ENCODE results near the gene ZNF582.

The ZNF582 gene

DNA sequence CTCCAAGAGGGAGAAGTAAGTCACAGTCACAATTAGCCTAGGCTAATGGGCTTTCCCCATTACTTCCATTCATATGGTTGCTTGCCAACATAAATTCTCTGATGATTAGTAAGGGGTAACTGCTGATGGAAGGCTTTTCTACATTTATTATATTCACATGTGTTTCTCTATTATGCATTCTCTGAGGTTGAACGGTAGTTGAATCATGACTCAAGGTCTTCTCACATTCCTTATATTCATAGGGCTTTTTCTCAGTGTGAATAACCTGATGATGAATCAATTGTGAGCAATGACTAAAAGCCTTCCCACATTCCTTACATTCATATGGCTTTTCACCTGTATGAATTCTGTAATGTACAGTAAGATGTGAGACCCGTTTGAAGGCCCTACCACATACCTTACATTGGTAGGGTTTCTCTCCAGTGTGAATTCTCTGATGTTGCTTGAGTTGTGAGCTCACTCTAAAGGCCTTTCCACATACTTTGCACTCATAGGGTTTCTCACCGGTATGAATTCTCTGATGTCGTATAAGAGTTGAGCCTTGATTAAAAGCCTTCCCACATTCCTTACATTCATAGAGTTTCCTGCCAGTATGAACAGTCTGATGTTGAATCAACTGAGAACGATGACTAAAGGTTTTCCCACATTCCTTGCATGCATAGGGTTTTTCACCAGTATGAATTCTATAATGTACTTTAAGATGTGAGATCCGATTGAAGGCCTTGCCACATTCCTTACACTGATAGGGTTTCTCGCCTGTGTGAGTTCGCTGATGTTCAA is 9.3 kb downstream of the ZNF582 start:
- TF ChIP-seq FOXM1 (IDR thresholded peaks at IDR 0.05; ENCODE audit: borderline replicate concordance) (no peak), L3MBTL2 (conservative IDR thresholded peaks at IDR 0.05) (no peak), SUZ12 (IDR thresholded peaks at IDR 0.05) (no peak), ZNF384 (IDR thresholded peaks at IDR 0.05) (no peak)
- DNase-seq (ENCODE audit: extremely low spot score): no peak
- ChIA-PET POLR2A (no interaction called here), CTCF (interaction anchor here (0.7 kb wide), 1 partner anchor 1708 kb away, joined by 3 read pairs; no protein-coding TSS in a partner anchor)

DNA sequence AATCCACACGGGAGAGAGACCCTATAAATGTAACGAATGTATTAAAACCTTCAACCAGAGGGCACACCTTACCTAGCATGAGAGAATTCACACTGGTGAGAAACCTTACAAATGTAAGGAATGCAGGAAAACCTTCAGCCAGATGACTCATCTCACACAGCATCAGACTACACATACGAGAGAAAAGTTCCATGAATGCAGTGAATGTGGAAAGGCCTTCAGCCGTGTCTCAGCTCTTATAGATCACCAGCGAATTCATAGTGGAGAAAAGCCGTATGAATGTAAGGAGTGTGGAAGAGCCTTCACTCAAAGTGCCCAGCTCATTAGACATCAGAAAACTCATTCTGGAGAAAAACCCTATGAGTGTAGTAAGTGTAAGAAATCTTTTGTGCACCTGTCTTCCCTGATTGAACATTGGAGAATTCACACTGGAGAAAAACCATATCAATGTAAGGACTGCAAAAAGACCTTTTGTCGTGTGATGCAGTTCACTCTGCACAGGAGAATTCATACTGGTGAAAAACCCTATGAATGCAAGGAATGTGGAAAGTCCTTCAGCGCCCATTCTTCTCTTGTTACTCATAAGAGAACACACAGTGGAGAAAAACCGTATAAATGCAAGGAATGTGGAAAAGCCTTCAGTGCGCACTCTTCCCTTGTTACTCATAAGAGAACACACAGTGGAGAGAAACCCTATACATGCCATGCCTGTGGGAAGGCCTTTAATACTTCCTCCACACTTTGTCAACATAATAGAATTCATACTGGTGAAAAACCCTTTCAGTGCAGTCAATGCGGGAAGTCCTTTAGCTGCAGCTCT is 16.0 kb downstream of the ZNF582 start:
- ChIA-PET CTCF (no interaction called here), POLR2A (no interaction called here)
- no peak for DNase-seq (ENCODE audit: extremely low spot score)
- TF ChIP-seq TARDBP (IDR thresholded peaks at IDR 0.05) (no peak), ARNT (IDR thresholded peaks at IDR 0.05) (no peak), FOXK2 (IDR thresholded peaks at IDR 0.05) (no peak), ZNF384 (IDR thresholded peaks at IDR 0.05) (no peak), CTBP1 (IDR thresholded peaks at IDR 0.05; ENCODE audit: borderline replicate concordance) (no peak), FOXA1 (IDR thresholded peaks at IDR 0.05) (no peak), BHLHE40 (IDR thresholded peaks at IDR 0.05; ENCODE audit: borderline replicate concordance) (no peak), SP1 (IDR thresholded peaks at IDR 0.05) (no peak), LEF1 (IDR thresholded peaks at IDR 0.05; ENCODE audit: borderline replicate concordance) (no peak), L3MBTL2 (conservative IDR thresholded peaks at IDR 0.05) (no peak), SUZ12 (IDR thresholded peaks at IDR 0.05) (no peak), ELF4 (IDR thresholded peaks at IDR 0.05) (no peak), FOXM1 (IDR thresholded peaks at IDR 0.05; ENCODE audit: borderline replicate concordance) (no peak), NFRKB (IDR thresholded peaks at IDR 0.05) (no peak), HDGF (IDR thresholded peaks at IDR 0.05; ENCODE audit: borderline replicate concordance) (no peak)
- TF ChIP-seq, protein P1, sequence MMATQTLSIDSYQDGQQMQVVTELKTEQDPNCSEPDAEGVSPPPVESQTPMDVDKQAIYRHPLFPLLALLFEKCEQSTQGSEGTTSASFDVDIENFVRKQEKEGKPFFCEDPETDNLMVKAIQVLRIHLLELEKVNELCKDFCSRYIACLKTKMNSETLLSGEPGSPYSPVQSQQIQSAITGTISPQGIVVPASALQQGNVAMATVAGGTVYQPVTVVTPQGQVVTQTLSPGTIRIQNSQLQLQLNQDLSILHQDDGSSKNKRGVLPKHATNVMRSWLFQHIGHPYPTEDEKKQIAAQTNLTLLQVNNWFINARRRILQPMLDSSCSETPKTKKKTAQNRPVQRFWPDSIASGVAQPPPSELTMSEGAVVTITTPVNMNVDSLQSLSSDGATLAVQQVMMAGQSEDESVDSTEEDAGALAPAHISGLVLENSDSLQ (IDR thresholded peaks at IDR 0.05): no peak

DNA sequence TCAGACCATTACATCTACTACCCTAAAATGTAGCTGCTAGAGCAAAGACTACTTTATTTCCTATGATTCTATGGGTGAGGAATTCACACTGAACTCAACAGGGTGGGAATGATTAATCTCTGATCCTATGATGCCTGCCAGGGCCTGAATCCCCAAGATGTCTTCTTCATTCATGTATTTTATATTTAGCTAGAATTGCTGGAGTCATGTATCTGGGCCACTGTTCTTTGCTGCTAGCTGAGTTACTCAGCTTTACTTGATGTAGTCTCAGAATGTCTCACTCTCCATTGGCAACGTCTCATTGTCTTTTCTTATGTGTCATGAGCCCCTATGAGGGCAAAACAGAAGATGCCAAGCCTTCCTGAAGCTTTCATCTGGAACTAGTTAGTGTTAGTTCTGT is 21.1 kb downstream of the ZNF582 start:
- TF ChIP-seq L3MBTL2 (conservative IDR thresholded peaks at IDR 0.05) (no peak), SUZ12 (IDR thresholded peaks at IDR 0.05) (no peak), NFRKB (IDR thresholded peaks at IDR 0.05) (no peak), SP1 (IDR thresholded peaks at IDR 0.05) (no peak), TARDBP (IDR thresholded peaks at IDR 0.05) (no peak), FOXA1 (IDR thresholded peaks at IDR 0.05) (no peak)
- TF ChIP-seq, protein P1 (IDR thresholded peaks at IDR 0.05): no peak
- ChIA-PET POLR2A (no interaction called here), CTCF (no interaction called here)
- no peak for DNase-seq (ENCODE audit: extremely low spot score)

DNA sequence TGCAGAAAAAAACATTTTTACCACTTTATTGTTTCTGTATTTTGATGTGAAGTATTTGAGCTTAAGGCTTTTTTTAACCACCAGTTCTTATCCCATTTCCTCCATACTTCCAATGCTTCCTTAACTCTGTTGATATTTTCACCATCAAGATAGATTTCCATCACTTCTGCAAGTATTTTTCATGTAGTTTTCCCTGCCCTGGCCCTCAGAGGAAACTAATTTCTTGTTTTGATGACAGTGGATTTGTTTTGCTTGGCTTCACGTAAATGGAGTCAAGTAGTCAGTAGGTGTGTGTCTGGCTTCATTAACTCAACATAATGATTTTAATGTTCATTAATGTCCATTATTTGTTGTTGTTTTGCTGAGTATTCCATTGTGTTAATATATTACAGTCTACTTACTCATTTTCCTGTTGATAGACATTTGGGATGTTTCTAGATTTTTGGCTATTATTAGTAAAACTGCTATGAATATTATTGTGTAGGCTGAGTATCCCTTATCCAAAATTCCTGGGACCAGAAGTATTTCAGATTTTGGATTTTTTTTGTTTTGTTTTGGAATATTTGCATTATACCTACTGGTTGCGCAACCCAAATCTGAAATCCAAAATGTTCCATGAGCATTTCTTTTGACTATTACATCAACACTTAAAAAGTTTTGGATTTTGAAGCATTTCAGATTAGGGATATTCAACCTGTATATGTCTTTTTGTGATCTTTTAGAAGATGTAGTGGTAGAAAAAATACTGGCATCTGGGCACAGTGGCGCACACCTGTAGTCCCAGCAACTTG is 23.3 kb downstream of the ZNF582 start:
- ChIA-PET POLR2A (no interaction called here), CTCF (no interaction called here)
- DNase-seq (ENCODE audit: extremely low spot score): no peak
- no peak for TF ChIP-seq FOXK2 (IDR thresholded peaks at IDR 0.05)
- no peak for TF ChIP-seq CTBP1 (IDR thresholded peaks at IDR 0.05; ENCODE audit: borderline replicate concordance)
- no peak for TF ChIP-seq FOXM1 (IDR thresholded peaks at IDR 0.05; ENCODE audit: borderline replicate concordance)
- no peak for TF ChIP-seq NFRKB (IDR thresholded peaks at IDR 0.05)
- no peak for TF ChIP-seq ELF4 (IDR thresholded peaks at IDR 0.05)
- TF ChIP-seq SUZ12 (IDR thresholded peaks at IDR 0.05): no peak
- no peak for TF ChIP-seq LEF1 (IDR thresholded peaks at IDR 0.05; ENCODE audit: borderline replicate concordance)
- no peak for TF ChIP-seq SP1 (IDR thresholded peaks at IDR 0.05)
- TF ChIP-seq L3MBTL2 (conservative IDR thresholded peaks at IDR 0.05): no peak

DNA sequence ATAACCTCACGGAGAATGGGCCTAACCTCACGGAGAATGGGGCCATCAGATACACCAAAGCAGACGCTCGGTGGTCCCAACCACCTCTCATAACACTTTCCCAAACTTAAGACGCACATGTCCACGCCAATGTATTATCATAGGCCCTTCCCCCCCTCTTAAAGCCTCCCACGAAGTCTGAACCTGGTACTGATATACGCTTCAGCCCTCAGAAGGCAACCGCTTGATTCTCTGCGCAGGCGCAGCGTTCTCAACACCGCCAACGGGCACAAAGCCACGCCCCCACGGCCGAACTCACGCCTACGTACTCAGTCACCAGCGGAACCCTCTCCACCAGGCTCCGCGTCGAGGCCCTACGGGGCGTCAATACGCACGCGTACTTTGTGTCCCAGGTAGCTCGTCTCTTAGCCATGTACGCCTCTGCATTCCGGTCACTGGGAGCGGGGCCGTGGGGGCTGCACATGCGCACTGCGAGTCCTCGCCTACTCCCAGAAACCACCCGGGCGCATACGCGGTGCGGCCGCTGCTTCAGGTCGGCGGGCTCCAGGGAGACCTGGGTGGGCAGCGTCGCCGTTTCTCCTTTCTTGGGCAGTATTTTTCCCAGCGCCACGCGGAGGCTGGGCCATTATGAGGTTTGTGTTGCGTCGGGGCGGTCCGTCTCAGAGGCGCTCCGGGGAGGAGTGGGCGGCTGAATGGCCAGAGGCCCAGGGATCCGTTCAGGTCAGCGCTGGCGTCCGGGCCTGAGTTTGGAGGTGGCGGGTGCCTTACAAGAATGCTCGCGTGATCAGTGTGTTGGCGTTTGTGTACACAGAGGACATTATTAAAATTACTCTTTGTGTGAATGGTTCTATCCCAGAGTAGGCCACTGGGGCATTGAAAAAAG is 25.3 kb downstream of the ZNF582 start:
- TF ChIP-seq, protein P1 (IDR thresholded peaks at IDR 0.05): no peak
- DNase-seq (ENCODE audit: extremely low spot score): no peak
- ChIA-PET CTCF (no interaction called here), POLR2A (no interaction called here)

Data from HEK293T (cell line).